Endothelial cell (in vitro differentiated cells): ENCODE data around the gene SYT17. TPM values are rescaled to one million over a fixed set of nuclear protein-coding genes. Genes with fewer than 3 reads are reported as not detected.

Experiments
- DNase-seq: peaks from one replicate; pipeline ENCODE4 v3.0.0; 2021; ENCODE audit warnings: low spot score
- H3K27ac Mint-ChIP-seq: one replicate; pipeline ENCODE4 v1.8.0; 2021; ENCODE audit warnings: mixed read lengths, inconsistent platforms; ENCODE audit not compliant: unreplicated experiment
- H3K27me3 Mint-ChIP-seq: one replicate; pipeline ENCODE4 v1.8.0; 2021; ENCODE audit warnings: mild to moderate bottlenecking, moderate library complexity, mixed read lengths, inconsistent platforms; ENCODE audit not compliant: unreplicated experiment
- H3K36me3 Mint-ChIP-seq: one replicate; pipeline ENCODE4 v1.8.0; 2021; ENCODE audit warnings: mild to moderate bottlenecking, low read depth, mixed read lengths, inconsistent platforms; ENCODE audit not compliant: unreplicated experiment
- H3K4me1 Mint-ChIP-seq: one replicate; pipeline ENCODE4 v1.8.0; 2021; ENCODE audit warnings: mild to moderate bottlenecking, mixed read lengths, inconsistent platforms; ENCODE audit not compliant: unreplicated experiment
- H3K4me3 Mint-ChIP-seq: one replicate; pipeline ENCODE4 v1.8.0; 2021; ENCODE audit warnings: mild to moderate bottlenecking, mixed read lengths, inconsistent platforms; ENCODE audit not compliant: unreplicated experiment
- H3K9me3 Mint-ChIP-seq: one replicate; pipeline ENCODE4 v1.8.0; 2021; ENCODE audit warnings: mixed read lengths, inconsistent platforms; ENCODE audit not compliant: unreplicated experiment
- total RNA-seq: library from RNA; stranded (reverse); fragmentation: NEBNext Ultra II Directional; extraction: Animal tissue kit (Norgen Biotek cat#: 25700); gene quantifications from one replicate; pipeline ENCODE4 v1.2.1, GENCODE V29; 2021; ENCODE audit not compliant: unreplicated experiment
- TF ChIP-seq, protein P1 (sequence below): fragments of 200-600 bp; sonication (generic); IDR thresholded peaks from one replicate; pipeline ENCODE4 v1.5.0; 2021; ENCODE audit warnings: antibody characterized with exemption; ENCODE audit not compliant: unreplicated experiment

SYT17 gene
- total RNA-seq, 1 donor from 2014 or later, result 16.4 TPM

DNA sequence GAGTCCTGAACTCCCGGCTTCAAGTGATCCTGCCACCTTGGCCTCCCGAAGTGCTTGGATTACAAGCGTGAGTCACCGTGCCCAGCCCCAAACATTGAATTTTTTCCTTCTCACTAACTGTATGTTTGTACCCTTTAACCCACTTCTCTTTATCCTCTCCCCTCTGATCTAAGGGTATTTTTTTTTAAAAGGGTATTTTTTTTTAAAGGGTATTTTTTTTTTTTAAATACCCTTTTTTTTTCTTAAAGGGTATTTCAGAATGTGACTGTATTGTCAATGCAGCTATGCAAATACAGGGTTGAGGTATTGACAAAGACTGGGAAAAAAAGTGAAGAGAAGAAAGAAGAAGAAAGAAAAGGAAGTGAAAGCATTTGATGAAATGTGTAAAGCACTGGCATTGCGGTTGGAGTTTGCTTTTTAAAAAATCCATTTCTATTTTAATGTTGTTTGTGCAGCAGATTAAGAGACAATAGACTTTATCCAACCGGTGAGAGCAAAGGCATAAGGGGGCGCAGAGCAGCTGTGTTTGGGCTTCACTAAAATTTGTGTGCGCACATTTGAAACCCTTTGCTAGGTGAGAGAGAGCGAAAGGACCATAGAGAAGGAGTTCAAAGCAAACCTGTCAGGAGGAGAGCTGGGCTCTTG lies 42.4 kb downstream of the SYT17 start:
- H3K4me1 Mint-ChIP-seq, result no peaks in the 10 kb centered on the region
- H3K27me3 Mint-ChIP-seq, result no peaks in the 10 kb centered on the region
- H3K36me3 Mint-ChIP-seq, result peaks cover 28% of the 10 kb centered on the region
- peaks cover 3% of the 10 kb centered on the region for H3K9me3 Mint-ChIP-seq
- H3K4me3 Mint-ChIP-seq, result no peak overlapping the region
- DNase-seq, result no peak
- TF ChIP-seq, protein P1, sequence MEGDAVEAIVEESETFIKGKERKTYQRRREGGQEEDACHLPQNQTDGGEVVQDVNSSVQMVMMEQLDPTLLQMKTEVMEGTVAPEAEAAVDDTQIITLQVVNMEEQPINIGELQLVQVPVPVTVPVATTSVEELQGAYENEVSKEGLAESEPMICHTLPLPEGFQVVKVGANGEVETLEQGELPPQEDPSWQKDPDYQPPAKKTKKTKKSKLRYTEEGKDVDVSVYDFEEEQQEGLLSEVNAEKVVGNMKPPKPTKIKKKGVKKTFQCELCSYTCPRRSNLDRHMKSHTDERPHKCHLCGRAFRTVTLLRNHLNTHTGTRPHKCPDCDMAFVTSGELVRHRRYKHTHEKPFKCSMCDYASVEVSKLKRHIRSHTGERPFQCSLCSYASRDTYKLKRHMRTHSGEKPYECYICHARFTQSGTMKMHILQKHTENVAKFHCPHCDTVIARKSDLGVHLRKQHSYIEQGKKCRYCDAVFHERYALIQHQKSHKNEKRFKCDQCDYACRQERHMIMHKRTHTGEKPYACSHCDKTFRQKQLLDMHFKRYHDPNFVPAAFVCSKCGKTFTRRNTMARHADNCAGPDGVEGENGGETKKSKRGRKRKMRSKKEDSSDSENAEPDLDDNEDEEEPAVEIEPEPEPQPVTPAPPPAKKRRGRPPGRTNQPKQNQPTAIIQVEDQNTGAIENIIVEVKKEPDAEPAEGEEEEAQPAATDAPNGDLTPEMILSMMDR, result no peak
- H3K27ac Mint-ChIP-seq, result no peak overlapping the region

GRCh38 chr16:19210968-19211367 lies 42.9 kb downstream of the SYT17 start:
- DNase-seq, result no peak
- no peak overlapping the region for H3K27ac Mint-ChIP-seq
- H3K9me3 Mint-ChIP-seq, result peaks cover 3% of the 10 kb centered on the region
- no peak overlapping the region for H3K4me3 Mint-ChIP-seq
- peaks cover 32% of the 10 kb centered on the region for H3K36me3 Mint-ChIP-seq
- no peaks in the 10 kb centered on the region for H3K27me3 Mint-ChIP-seq
- H3K4me1 Mint-ChIP-seq, result no peaks in the 10 kb centered on the region
- TF ChIP-seq, protein P1, result no peak

GRCh38 chr16:19212059-19212458 lies 44.0 kb downstream of the SYT17 start:
- TF ChIP-seq, protein P1, result no peak
- Mint-ChIP-seq H3K27ac (no peak overlapping the region), H3K27me3 (no peaks in the 10 kb centered on the region), H3K4me3 (no peak overlapping the region), H3K9me3 (peaks cover 3% of the 10 kb centered on the region), H3K36me3 (peaks cover 32% of the 10 kb centered on the region), H3K4me1 (no peaks in the 10 kb centered on the region)
- no peak for DNase-seq

GRCh38 chr16:19213885-19214284 lies 45.8 kb downstream of the SYT17 start:
- DNase-seq, result no peak
- Mint-ChIP-seq H3K36me3 (peaks cover 21% of the 10 kb centered on the region), H3K4me1 (peaks cover 3% of the 10 kb centered on the region), H3K9me3 (peaks cover 3% of the 10 kb centered on the region), H3K4me3 (no peak overlapping the region), H3K27me3 (no peaks in the 10 kb centered on the region), H3K27ac (no peak overlapping the region)
- TF ChIP-seq, protein P1, result no peak

DNA sequence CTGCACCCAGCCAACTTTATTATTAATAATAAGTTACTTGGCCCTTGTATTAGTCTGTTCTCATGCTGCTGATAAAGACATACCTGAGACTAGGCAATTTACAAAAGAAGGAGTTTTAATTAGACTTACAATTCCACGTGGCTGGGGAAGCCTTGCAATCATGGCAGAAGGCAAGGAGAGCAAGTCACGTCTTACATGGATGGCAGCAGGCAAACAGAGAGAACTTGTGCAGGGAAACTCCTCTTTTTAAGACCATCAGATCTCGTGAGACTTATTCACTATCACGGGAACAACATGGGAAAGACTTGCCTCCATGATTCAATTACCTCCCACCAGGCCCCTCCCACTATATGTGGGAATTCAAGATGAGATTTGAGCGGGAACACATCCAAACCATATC lies 47.7 kb downstream of the SYT17 start:
- Mint-ChIP-seq H3K9me3 (peaks cover 3% of the 10 kb centered on the region), H3K36me3 (peaks cover 18% of the 10 kb centered on the region), H3K27me3 (no peaks in the 10 kb centered on the region), H3K4me1 (peaks cover 3% of the 10 kb centered on the region), H3K4me3 (no peak overlapping the region), H3K27ac (no peak overlapping the region)
- DNase-seq, result no peak
- TF ChIP-seq, protein P1, result no peak
